Nephron (organoid): Measurements from ENCODE around the gene IFNA17.
A peak's percentile ranks its signal among the peaks of the same experiment; 100 is the strongest.
"Not testable (repeated sequence)": the region's sequence is repeated elsewhere in the genome, so short reads cannot be mapped to it uniquely, and the experiment has no call there.

ENCODE experiments used
- H3K27ac Mint-ChIP-seq, 3 experiments: 2 replicates each; pipeline ENCODE4 v1.8.0; 2020; ENCODE audit warnings: mixed read lengths in 3 of 3, mild to moderate bottlenecking in 2 of 3, moderate library complexity in 1 of 3
- H3K27me3 Mint-ChIP-seq: 2 replicates; pipeline ENCODE4 v1.8.0; 2021; ENCODE audit warnings: low read depth, mild to moderate bottlenecking, moderate library complexity, mixed read lengths
- H3K36me3 Mint-ChIP-seq: 2 replicates; pipeline ENCODE4 v1.8.0; 2020; ENCODE audit warnings: low read depth, mixed read lengths
- H3K4me1 Mint-ChIP-seq: 2 replicates; pipeline ENCODE4 v1.8.0; 2020; ENCODE audit warnings: mixed read lengths
- H3K4me3 Mint-ChIP-seq, 3 experiments: 2 replicates each; pipeline ENCODE4 v1.8.0; 2020; ENCODE audit warnings: mild to moderate bottlenecking in 3 of 3, mixed read lengths in 3 of 3, moderate library complexity in 2 of 3
- H3K9me3 Mint-ChIP-seq: 2 replicates; pipeline ENCODE4 v1.8.0; 2020; ENCODE audit warnings: mixed read lengths
- CTCF ChIP-seq, 3 experiments: fragments of 200-600 bp; sonication (generic); IDR thresholded peaks; one replicate each; pipeline ENCODE4 v1.5.0; 2021; ENCODE audit warnings: antibody characterized with exemption in 3 of 3; ENCODE audit not compliant: unreplicated experiment in 3 of 3

Gene IFNA17

GRCh38 chr9:21213411-21214326 lies 14.4 kb downstream of the IFNA17 start:
- H3K27me3 Mint-ChIP-seq, H3K4me1 Mint-ChIP-seq, H3K27ac Mint-ChIP-seq, H3K36me3 Mint-ChIP-seq, H3K9me3 Mint-ChIP-seq, H3K4me3 Mint-ChIP-seq: not testable (repeated sequence)
- TF ChIP-seq CTCF (IDR thresholded peaks at IDR 0.05; ENCODE audit: unreplicated experiment in 3 of 3): peak in 2 of 3 experiments; percentile 9 to 14

- not testable (repeated sequence) for H3K27ac Mint-ChIP-seq, H3K36me3 Mint-ChIP-seq, H3K27me3 Mint-ChIP-seq, H3K4me1 Mint-ChIP-seq, H3K9me3 Mint-ChIP-seq, H3K4me3 Mint-ChIP-seq
These were observed 15.9 kb downstream of the IFNA17 start for GRCh38 chr9:21212160-21212559.

GRCh38 chr9:21210782-21211181 lies 17.2 kb downstream of the IFNA17 start:
- not testable (repeated sequence) for H3K27ac Mint-ChIP-seq, H3K9me3 Mint-ChIP-seq, H3K36me3 Mint-ChIP-seq, H3K4me3 Mint-ChIP-seq, H3K27me3 Mint-ChIP-seq, H3K4me1 Mint-ChIP-seq

GRCh38 chr9:21210311-21210710 lies 17.7 kb downstream of the IFNA17 start:
- Mint-ChIP-seq H3K27me3 (no peaks in the 10 kb centered on the region), H3K36me3 (no peaks in the 10 kb centered on the region), H3K4me1 (no peaks in the 10 kb centered on the region), H3K4me3 (no peak overlapping the region), H3K27ac (no peak overlapping the region), H3K9me3 (no peaks in the 10 kb centered on the region)
- TF ChIP-seq CTCF (IDR thresholded peaks at IDR 0.05; ENCODE audit: unreplicated experiment in 3 of 3): no peak

GRCh38 chr9:21207043-21207442 lies 21.0 kb downstream of the IFNA17 start, which contains the start of gene IFNA10:
IFNA10 (minus strand) TSS chr9:21207143; CDS start chr9:21207097, 46 bp downstream.
- H3K4me3 Mint-ChIP-seq, H3K27ac Mint-ChIP-seq, H3K36me3 Mint-ChIP-seq, H3K9me3 Mint-ChIP-seq, H3K4me1 Mint-ChIP-seq, H3K27me3 Mint-ChIP-seq: not testable (repeated sequence)

- Mint-ChIP-seq H3K27ac (no peak overlapping the region), H3K4me3 (no peak overlapping the region), H3K36me3 (no peaks in the 10 kb centered on the region), H3K4me1 (no peaks in the 10 kb centered on the region), H3K27me3 (no peaks in the 10 kb centered on the region), H3K9me3 (no peaks in the 10 kb centered on the region)
- no peak for TF ChIP-seq CTCF (IDR thresholded peaks at IDR 0.05; ENCODE audit: unreplicated experiment in 3 of 3)
These were observed 22.8 kb downstream of the IFNA17 start for GRCh38 chr9:21205204-21205603.

GRCh38 chr9:21202105-21202504 lies 25.9 kb downstream of the IFNA17 start, which contains the start of gene IFNA7:
IFNA7 (minus strand) TSS chr9:21202205; CDS start chr9:21202165, 40 bp downstream.
- H3K9me3 Mint-ChIP-seq, H3K4me3 Mint-ChIP-seq, H3K36me3 Mint-ChIP-seq, H3K27me3 Mint-ChIP-seq, H3K27ac Mint-ChIP-seq, H3K4me1 Mint-ChIP-seq: not testable (repeated sequence)
